Liver (tissue), 3 donors: ENCODE measurements around the gene UBL4B.

ENCODE experiments used
- FOXA1 ChIP-seq: IDR thresholded peaks from 2 replicates; pipeline ENCODE4 v1.6.1; 2016; ENCODE audit warnings: antibody characterized with exemption
- GABPA ChIP-seq, 2 donors: IDR thresholded peaks in 1 of 2; conservative IDR thresholded peaks in 1 of 2; 2 replicates each; pipeline ENCODE4 v1.6.1; 2016; ENCODE audit warnings: antibody characterized with exemption in 2 of 2, mild to moderate bottlenecking in 1 of 2, moderate library complexity in 1 of 2
- JUND ChIP-seq, 2 donors: IDR thresholded peaks; 2 replicates each; pipeline ENCODE4 v1.6.1; 2016; ENCODE audit warnings: antibody characterized with exemption in 2 of 2
- SP1 ChIP-seq: IDR thresholded peaks from 2 replicates; pipeline ENCODE4 v1.6.1; 2018; ENCODE audit warnings: antibody characterized with exemption, mild to moderate bottlenecking
- YY1 ChIP-seq: IDR thresholded peaks from 2 replicates; pipeline ENCODE4 v1.6.1; 2016; ENCODE audit warnings: antibody characterized with exemption, mild to moderate bottlenecking
- TF ChIP-seq, protein P1 (sequence below): fragments of 150-350 bp; IDR thresholded peaks from 2 replicates; pipeline ENCODE4 v1.5.1; 2017; ENCODE audit warnings: improper control_type of control experiment, low read depth, low read length; ENCODE audit not compliant: missing input control
- TF ChIP-seq, protein P2 (sequence below): IDR thresholded peaks from 2 replicates; pipeline ENCODE4 v1.6.1; 2016; ENCODE audit warnings: antibody characterized with exemption
- donor health status: healthy.
- donor health status: healthy.

DNA sequence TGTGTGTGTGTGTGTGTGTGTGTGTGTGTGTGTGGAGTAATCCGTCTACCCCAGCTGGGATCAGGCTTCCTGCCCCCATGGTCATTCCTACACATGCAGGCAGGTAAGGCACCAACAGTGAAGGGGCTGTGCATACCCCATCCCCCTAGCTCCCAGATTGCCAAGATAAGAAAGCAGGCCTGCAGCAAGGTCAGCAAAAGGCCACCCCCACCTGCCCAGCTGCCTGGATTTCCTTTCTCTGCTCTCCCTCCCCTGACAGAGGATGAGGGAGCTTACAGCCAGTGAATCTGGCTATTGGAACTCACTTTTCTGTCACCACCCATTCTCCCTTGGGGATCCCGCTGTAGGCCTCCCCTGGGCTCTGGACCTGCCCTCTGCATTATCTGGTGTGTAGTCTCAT lies 49.6 kb upstream of the UBL4B start:
- TF ChIP-seq FOXA1 (no peak), SP1 (no peak), JUND (IDR thresholded peaks at IDR 0.05) (no peak), GABPA (IDR thresholded peaks at IDR 0.05 in 1 of 2, conservative IDR thresholded peaks at IDR 0.05 in 1 of 2) (no peak), YY1 (no peak)
- TF ChIP-seq, protein P1, sequence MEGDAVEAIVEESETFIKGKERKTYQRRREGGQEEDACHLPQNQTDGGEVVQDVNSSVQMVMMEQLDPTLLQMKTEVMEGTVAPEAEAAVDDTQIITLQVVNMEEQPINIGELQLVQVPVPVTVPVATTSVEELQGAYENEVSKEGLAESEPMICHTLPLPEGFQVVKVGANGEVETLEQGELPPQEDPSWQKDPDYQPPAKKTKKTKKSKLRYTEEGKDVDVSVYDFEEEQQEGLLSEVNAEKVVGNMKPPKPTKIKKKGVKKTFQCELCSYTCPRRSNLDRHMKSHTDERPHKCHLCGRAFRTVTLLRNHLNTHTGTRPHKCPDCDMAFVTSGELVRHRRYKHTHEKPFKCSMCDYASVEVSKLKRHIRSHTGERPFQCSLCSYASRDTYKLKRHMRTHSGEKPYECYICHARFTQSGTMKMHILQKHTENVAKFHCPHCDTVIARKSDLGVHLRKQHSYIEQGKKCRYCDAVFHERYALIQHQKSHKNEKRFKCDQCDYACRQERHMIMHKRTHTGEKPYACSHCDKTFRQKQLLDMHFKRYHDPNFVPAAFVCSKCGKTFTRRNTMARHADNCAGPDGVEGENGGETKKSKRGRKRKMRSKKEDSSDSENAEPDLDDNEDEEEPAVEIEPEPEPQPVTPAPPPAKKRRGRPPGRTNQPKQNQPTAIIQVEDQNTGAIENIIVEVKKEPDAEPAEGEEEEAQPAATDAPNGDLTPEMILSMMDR, result no peak
- TF ChIP-seq, protein P2, sequence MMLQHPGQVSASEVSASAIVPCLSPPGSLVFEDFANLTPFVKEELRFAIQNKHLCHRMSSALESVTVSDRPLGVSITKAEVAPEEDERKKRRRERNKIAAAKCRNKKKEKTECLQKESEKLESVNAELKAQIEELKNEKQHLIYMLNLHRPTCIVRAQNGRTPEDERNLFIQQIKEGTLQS, result no peak
